Lower leg skin (tissue), 3 donors: Measurements from ENCODE around the gene LIN37.

Source experiments
- CTCF ChIP-seq, 3 donors: fragments of 450-650 bp; IDR thresholded peaks; one replicate each; pipeline ENCODE4 v1.5.1; 2016; ENCODE audit warnings: antibody characterized with exemption in 3 of 3, mild to moderate bottlenecking in 3 of 3, moderate library complexity in 2 of 3
- POLR2A ChIP-seq, 2 donors: fragments of 450-650 bp; IDR thresholded peaks; one replicate each; pipeline ENCODE4 v1.6.1; 2016 to 2017; ENCODE audit warnings: antibody characterized with exemption in 2 of 2, mild to moderate bottlenecking in 1 of 2, moderate library complexity in 1 of 2

GRCh38 chr19:35715981-35716800 is 32.2 kb upstream of the LIN37 start:
- TF ChIP-seq CTCF (IDR thresholded peaks at IDR 0.05): no peak
- TF ChIP-seq POLR2A (IDR thresholded peaks at IDR 0.05): no peak
